Stimulated activated naive CD8-positive, alpha-beta T cell treated with anti-CD3 and anti-CD28 coated beads, Interleukin-15, Interleukin-2, amounts not matched to agents 100 ng/mL and 50 ng/mL, for 24 hours (primary cell): ENCODE measurements around the gene NHERF1.

Experiments
- H3K27ac Mint-ChIP-seq: one replicate; pipeline ENCODE4 v1.8.0; 2021; ENCODE audit warnings: mild to moderate bottlenecking, mixed read lengths
- H3K27me3 Mint-ChIP-seq: one replicate; pipeline ENCODE4 v1.8.0; 2021; ENCODE audit warnings: mixed read lengths
- H3K36me3 Mint-ChIP-seq: one replicate; pipeline ENCODE4 v1.8.0; 2021; ENCODE audit warnings: low read depth, mixed read lengths
- H3K4me1 Mint-ChIP-seq: one replicate; pipeline ENCODE4 v1.8.0; 2021; ENCODE audit warnings: low read depth, mixed read lengths
- H3K4me3 Mint-ChIP-seq: one replicate; pipeline ENCODE4 v1.8.0; 2021; ENCODE audit warnings: mild to moderate bottlenecking, mixed read lengths
- H3K9me3 Mint-ChIP-seq: one replicate; pipeline ENCODE4 v1.8.0; 2021; ENCODE audit warnings: mixed read lengths

The NHERF1 gene

DNA sequence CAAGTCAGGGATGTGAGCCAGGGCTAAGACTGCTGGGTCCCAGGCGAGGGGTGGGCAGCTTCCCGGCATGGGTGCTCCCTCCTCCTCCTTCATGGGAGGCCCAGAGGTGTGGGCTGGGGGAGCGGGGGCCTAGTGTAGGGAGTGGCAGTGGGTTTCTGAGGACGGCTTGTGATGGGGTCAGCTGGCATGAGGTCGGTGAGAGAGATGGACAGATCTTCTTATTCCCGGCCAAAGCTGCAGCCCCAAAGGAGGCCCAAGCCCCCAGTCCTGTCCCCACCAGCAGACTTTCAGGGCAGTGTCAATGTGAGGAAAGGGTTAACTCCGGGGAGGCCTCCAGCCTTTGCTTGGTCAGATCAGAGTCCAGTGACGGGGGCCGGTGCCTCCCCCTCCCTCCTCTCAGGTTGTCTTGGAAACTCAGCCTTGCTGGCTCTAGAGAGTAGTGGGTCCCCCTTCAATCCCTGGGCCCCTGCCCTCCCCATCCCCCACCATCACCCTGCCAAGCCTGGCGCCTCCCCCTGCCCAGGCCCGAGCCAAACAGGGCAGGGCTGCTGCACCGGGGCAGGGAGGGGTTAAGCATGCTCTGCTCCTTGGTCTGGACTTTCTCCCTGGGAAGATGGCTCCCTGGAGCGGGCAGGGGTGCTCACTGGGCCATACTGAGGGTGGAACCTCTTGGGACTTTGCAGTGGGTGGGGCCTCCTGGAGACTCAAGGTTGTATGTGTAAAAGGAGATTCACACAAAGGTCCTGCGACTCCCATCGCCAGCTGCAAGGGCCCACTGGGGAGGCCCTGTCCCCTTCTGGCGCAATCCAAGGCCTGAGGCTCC is 15.3 kb downstream of the NHERF1 start:
- no peak overlapping the region for H3K4me3 Mint-ChIP-seq
- H3K36me3 Mint-ChIP-seq: peaks cover 16% of the 10 kb centered on the region
- peaks cover 36% of the 10 kb centered on the region for H3K4me1 Mint-ChIP-seq
- H3K27me3 Mint-ChIP-seq: no peaks in the 10 kb centered on the region
- H3K9me3 Mint-ChIP-seq: no peaks in the 10 kb centered on the region
- no peak overlapping the region for H3K27ac Mint-ChIP-seq

DNA sequence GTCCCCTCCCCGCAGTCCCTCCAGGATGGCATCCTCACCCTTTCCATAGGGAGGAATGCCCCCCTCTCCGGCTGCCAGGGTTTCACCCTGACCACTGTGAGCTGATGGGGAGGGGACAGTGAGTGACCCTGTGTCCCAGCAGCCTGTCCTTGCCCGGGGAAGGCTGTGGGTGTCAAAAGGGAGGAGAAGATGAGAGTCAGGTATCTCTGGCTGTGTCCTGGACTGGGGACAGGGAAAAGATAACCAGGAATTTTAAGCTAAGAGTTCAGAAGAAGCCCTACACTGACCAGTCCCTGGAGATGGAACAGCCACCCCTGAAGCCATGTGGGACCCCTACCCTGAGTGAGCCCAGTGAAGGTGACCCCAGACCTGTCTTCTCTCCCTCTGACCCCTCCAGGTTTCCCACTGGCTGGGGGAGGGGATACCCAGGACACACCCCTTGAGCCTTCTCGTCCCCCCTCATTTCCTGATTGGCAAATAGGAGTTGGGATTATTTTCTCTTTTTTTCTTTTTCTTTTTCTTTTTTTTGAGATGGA is 16.4 kb downstream of the NHERF1 start:
- Mint-ChIP-seq H3K4me1 (peaks cover 27% of the 10 kb centered on the region), H3K27me3 (no peaks in the 10 kb centered on the region), H3K36me3 (peaks cover 20% of the 10 kb centered on the region), H3K4me3 (no peak overlapping the region), H3K9me3 (no peaks in the 10 kb centered on the region), H3K27ac (no peak overlapping the region)

DNA sequence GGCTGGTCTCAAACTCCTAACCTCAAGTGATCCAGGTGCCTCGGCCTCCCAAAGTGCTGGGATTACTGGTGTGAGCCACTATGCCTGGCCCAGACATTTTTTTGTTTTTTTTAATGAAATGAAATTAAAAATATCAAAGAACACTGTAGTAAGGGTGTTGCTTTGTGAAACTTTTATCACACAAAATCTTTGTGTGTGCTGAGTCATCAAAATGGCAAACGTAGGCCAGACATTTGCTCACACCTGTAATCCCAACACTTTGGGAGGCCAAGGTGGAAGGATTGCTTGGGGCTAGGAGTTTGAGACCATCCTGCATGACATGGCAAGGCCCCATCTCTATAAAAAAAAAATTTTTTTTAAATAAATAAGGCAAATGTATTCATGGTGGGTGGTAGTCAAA is 18.0 kb downstream of the NHERF1 start:
- H3K4me3 Mint-ChIP-seq: no peak overlapping the region
- peak overlapping the region; percentile 88 for H3K27ac Mint-ChIP-seq
- H3K36me3 Mint-ChIP-seq: peaks cover 29% of the 10 kb centered on the region
- H3K27me3 Mint-ChIP-seq: no peaks in the 10 kb centered on the region
- peaks cover 21% of the 10 kb centered on the region for H3K4me1 Mint-ChIP-seq
- H3K9me3 Mint-ChIP-seq: no peaks in the 10 kb centered on the region

DNA sequence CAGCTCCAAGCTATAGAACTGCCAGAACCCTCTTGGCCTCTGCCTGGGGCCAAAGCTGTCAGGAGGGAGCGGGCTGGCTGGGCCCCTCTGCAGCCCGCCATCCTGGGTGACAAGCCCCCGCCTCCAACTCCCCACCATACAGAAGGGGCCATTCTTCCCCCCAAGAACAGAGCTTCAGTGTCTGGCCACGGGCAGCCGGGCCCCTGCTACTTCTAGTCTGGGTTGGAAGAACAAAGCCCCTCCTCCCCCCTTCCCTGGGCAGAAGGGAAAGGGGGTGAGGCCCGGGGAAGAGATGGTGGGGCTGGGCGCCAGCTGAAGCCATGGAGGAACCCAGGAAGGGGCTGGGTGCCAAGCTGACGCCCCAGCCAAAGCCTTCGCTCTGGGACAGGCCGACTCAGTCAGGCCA is 18.7 kb downstream of the NHERF1 start:
- Mint-ChIP-seq H3K4me1 (peaks cover 21% of the 10 kb centered on the region), H3K27me3 (no peaks in the 10 kb centered on the region), H3K4me3 (no peak overlapping the region), H3K9me3 (no peaks in the 10 kb centered on the region), H3K27ac (no peak overlapping the region), H3K36me3 (peaks cover 33% of the 10 kb centered on the region)

DNA sequence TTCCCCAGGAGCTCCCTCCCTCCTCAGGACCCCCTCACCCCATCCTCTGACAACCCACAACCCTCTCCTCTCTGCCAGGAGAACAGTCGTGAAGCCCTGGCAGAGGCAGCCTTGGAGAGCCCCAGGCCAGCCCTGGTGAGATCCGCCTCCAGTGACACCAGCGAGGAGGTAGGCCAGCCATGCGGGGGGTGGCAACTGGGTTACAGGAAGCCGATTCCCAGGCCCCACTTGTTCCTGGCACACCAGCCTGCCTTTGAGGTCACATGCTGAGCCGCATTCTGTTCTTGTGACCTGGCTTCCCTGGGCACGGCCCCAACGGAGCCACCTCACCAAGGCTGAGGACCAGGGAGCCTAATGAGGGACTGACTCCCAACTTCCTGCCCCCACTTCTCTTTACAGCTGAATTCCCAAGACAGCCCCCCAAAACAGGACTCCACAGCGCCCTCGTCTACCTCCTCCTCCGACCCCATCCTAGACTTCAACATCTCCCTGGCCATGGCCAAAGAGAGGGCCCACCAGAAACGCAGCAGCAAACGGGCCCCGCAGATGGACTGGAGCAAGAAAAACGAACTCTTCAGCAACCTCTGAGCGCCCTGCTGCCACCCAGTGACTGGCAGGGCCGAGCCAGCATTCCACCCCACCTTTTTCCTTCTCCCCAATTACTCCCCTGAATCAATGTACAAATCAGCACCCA is 19.8 kb downstream of the NHERF1 start:
- no peaks in the 10 kb centered on the region for H3K27me3 Mint-ChIP-seq
- peak overlapping the region; percentile 79 for H3K27ac Mint-ChIP-seq
- H3K4me1 Mint-ChIP-seq: peaks cover 15% of the 10 kb centered on the region
- H3K4me3 Mint-ChIP-seq: no peak overlapping the region
- H3K36me3 Mint-ChIP-seq: peaks cover 39% of the 10 kb centered on the region
- no peaks in the 10 kb centered on the region for H3K9me3 Mint-ChIP-seq

DNA sequence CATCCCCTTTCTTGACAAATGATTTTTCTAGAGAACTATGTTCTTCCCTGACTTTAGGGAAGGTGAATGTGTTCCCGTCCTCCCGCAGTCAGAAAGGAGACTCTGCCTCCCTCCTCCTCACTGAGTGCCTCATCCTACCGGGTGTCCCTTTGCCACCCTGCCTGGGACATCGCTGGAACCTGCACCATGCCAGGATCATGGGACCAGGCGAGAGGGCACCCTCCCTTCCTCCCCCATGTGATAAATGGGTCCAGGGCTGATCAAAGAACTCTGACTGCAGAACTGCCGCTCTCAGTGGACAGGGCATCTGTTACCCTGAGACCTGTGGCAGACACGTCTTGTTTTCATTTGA is 20.3 kb downstream of the NHERF1 start:
- peak overlapping the region; percentile 79 for H3K27ac Mint-ChIP-seq
- H3K4me3 Mint-ChIP-seq: no peak overlapping the region
- no peaks in the 10 kb centered on the region for H3K27me3 Mint-ChIP-seq
- H3K4me1 Mint-ChIP-seq: peaks cover 18% of the 10 kb centered on the region
- H3K36me3 Mint-ChIP-seq: peaks cover 40% of the 10 kb centered on the region
- no peaks in the 10 kb centered on the region for H3K9me3 Mint-ChIP-seq

DNA sequence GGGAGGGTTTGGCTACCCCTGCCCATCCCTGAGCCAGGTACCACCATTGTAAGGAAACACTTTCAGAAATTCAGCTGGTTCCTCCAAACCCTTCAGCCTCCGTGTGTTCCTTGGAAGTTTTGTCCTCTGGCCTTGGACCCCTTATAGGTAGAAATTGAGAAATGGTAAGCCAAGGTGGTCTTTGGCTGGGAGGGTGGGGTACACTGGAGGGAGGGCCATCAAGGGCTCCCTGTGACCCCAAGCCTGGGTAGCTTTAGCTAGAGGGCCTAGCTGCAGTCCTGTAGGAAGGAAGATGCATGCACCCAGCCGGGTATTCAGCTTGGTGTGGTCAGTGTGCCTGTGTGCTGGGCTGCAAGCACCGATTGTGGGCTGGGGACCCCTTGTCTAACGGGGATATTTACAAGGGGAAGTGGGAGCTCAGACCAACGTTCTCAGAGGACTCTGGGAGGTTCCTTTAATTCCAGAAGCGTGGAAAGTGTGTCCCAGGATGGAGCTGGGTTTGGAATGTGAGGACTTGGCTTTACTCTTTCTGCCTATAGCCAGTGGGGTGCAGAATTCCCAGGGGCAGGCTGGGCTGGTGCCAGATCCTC is 20.9 kb downstream of the NHERF1 start:
- H3K36me3 Mint-ChIP-seq: peaks cover 46% of the 10 kb centered on the region
- H3K27me3 Mint-ChIP-seq: no peaks in the 10 kb centered on the region
- no peaks in the 10 kb centered on the region for H3K9me3 Mint-ChIP-seq
- peaks cover 24% of the 10 kb centered on the region for H3K4me1 Mint-ChIP-seq
- no peak overlapping the region for H3K4me3 Mint-ChIP-seq
- H3K27ac Mint-ChIP-seq: no peak overlapping the region

DNA sequence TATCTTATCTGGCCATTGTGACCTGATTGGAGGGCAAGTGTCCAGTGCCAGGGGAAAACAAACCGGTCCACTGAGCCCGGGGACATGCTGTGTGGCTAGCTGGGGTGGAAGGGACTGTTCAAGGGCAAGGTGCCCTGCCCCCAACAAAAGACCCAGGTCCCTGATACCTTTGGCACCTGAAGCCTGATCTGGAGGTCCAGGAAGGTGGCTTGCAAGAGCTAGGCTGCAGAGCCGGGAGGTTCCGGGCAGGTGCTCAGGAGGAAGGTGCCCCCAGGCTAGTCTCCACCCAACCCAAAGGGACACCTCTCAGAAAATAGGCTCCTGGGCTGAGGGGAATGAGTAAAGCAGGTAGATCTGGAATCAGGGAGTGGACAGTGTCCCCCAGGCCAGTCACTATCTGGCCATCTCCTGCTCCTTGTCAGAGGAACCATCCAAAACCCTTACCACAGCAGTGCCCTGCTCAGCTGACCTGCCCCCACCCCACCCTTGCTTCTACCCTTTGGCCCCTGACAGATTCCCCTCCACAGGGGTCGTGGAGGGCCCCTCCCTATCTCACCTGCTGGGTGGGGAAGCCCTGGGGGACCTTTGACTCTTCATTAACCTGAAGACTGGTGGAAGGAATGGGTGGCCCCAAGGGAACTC is 21.5 kb downstream of the NHERF1 start:
- Mint-ChIP-seq H3K27me3 (no peaks in the 10 kb centered on the region), H3K4me3 (no peak overlapping the region), H3K36me3 (peaks cover 46% of the 10 kb centered on the region), H3K4me1 (peaks cover 25% of the 10 kb centered on the region), H3K27ac (peak overlapping the region; percentile 40), H3K9me3 (no peaks in the 10 kb centered on the region)

DNA sequence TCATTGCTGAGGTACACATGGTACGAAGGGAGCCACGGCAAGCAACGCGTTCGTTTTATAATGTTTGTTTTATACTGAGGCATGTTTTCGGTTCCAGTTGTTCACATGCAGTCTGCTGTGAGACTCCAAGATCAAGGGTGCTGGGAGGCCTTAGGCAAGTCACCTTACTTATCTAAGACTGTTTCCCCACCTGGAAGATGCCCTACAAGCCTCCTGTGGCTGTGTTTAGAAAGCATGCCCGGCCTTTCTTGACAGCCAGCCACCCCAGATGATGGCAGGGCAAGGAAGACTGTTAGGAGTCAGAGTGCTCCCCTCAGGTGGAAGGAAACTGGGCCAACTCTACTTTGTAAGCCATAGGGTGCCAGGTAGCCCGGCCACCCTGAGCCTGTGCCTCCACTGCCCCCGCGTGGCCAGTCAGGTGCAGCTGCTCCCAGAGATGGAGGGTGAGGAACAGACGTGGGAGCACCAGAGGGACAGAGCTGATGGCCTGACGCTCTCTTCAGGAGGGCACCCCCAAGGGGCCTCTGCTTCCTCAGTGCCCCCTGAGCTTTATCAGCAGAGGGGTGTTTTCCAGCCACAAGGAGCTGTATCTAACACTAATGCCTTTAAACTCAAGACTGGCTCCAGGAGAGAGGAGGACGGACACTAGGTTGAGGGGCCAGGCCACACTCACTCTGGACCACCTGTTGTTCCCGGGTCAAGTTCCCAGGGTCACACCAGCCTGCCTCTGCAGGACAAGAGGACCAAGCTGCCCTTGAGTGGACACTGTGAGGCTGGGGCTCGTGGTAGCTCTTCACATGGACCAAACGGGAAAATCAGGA is 22.3 kb downstream of the NHERF1 start:
- peaks cover 49% of the 10 kb centered on the region for H3K36me3 Mint-ChIP-seq
- H3K4me1 Mint-ChIP-seq: peaks cover 31% of the 10 kb centered on the region
- peak overlapping the region; percentile 55 for H3K27ac Mint-ChIP-seq
- no peaks in the 10 kb centered on the region for H3K9me3 Mint-ChIP-seq
- H3K27me3 Mint-ChIP-seq: no peaks in the 10 kb centered on the region
- no peak overlapping the region for H3K4me3 Mint-ChIP-seq

DNA sequence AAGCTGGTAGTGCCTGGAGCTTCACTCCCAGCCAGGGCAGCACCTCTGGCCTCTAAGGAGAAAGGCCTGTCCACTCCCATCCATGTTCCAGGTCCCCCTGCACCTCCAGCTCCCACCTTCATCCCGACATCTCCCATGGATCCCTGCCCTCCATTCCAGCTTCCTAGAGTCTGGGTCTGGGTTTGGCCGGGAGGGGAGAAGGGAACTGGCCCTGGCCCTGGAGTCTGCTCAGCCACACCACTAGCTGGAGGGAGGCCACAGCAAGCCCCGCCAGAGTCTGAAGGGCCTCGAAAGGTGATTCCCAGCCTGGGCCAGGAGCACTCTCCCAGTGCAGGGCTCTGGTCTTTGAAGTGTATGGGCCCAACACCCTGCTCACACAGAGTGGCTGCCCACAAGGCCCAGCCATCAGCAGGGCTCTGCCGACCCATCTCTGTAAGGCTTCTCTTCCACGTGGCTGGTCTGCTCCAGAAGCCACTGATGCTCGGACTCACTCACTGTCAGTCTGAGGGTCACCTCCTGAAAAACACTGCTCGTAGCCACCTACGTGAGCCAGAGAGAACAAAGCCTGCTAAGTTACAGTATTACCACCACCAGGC is 23.0 kb downstream of the NHERF1 start:
- Mint-ChIP-seq H3K27ac (no peak overlapping the region), H3K36me3 (peaks cover 51% of the 10 kb centered on the region), H3K27me3 (no peaks in the 10 kb centered on the region), H3K9me3 (no peaks in the 10 kb centered on the region), H3K4me3 (no peak overlapping the region), H3K4me1 (peaks cover 33% of the 10 kb centered on the region)

DNA sequence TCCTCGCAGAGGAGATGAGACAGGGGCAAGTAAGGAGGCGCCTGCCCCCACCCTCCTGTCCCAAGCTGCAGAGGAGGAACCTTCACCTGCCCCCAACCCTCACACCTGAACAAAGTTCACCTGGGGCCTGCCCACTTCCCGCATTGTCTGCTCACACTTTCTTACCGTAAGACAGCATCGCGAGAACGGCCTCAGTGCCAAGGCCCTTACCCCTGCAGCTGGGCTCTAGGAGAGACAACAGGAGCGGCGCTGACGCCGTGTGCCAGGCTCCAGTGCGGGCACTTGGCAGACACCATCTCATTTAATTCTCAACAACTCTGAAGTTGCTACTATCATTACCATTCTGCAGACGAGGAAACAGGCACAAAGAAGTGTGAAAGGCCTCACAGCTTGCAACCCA is 23.6 kb downstream of the NHERF1 start:
- Mint-ChIP-seq H3K27me3 (no peaks in the 10 kb centered on the region), H3K9me3 (no peaks in the 10 kb centered on the region), H3K4me3 (no peak overlapping the region), H3K36me3 (peaks cover 48% of the 10 kb centered on the region), H3K4me1 (peaks cover 37% of the 10 kb centered on the region), H3K27ac (no peak overlapping the region)

DNA sequence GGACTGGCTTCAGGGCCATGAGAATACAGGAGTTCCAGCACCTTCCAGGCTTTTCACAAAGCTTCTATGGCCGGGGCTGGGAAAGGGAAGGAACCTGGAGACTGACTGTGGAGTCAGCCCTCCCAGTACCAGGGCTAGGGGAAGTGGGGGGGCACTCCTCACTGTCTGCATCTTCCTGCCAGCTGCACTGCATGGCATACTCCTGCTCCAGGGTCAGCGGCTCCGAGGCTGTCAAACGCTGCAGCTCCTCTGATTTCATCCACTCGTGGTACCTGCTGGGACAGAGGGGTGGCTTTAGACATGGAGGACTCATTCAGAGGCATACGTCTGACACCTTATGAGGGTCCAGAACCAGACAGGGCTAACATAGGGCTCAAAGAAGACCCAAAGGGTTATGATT is 25.0 kb downstream of the NHERF1 start:
- no peaks in the 10 kb centered on the region for H3K27me3 Mint-ChIP-seq
- H3K9me3 Mint-ChIP-seq: no peaks in the 10 kb centered on the region
- H3K36me3 Mint-ChIP-seq: peaks cover 48% of the 10 kb centered on the region
- H3K4me1 Mint-ChIP-seq: peaks cover 49% of the 10 kb centered on the region
- peak overlapping the region; percentile 81 for H3K27ac Mint-ChIP-seq
- H3K4me3 Mint-ChIP-seq: no peak overlapping the region

DNA sequence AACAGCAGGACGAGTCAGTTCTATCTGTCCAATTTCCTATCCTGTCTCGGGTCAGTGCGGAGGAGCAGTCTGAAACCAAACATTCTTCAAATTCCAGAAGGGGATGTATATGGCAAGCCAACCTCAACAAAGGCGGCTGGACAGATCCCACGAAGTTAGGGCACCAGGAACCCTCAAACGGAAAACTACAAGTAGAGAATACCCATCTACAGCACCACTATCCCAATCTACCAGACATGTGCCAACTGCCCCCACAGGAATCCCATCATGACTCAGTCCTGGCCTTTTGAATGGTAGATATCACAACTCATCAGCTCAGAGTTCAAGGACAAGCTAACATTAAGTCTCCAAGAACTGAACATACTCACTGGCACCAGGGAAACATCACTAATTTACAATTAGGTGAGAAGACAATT is 25.5 kb downstream of the NHERF1 start:
- Mint-ChIP-seq H3K27ac (peak overlapping the region; percentile 83), H3K36me3 (peaks cover 44% of the 10 kb centered on the region), H3K4me3 (peak overlapping the region; percentile 74), H3K27me3 (no peaks in the 10 kb centered on the region), H3K9me3 (no peaks in the 10 kb centered on the region), H3K4me1 (peaks cover 48% of the 10 kb centered on the region)
